ENCODE data around the gene CSF3R.

CSF3R gene

DNA sequence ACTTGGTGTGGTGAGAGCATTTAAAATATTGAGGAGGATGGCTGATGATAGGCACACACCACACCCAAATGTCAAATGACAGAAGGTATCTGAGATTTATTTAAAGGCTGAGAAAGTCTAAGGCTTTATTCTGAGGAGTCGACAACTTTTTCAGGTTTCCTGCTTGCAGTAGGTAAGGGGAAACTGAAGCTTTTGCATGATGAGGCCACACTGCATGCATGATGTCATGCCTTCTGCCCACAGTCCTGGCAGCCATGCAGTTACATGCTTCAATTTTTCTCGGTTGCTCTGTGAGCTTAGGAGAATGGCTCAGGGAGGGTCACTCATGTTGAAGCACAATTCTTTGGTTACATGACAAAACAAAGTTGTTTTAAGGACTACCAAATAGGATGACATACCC, 39.4 kb downstream of the CSF3R start:
- in situ Hi-C loops (cut with MboI; ENCODE audit: low sequenced_read_pairs, unreplicated experiment) = no loop called here
- TF ChIP-seq, protein P1, sequence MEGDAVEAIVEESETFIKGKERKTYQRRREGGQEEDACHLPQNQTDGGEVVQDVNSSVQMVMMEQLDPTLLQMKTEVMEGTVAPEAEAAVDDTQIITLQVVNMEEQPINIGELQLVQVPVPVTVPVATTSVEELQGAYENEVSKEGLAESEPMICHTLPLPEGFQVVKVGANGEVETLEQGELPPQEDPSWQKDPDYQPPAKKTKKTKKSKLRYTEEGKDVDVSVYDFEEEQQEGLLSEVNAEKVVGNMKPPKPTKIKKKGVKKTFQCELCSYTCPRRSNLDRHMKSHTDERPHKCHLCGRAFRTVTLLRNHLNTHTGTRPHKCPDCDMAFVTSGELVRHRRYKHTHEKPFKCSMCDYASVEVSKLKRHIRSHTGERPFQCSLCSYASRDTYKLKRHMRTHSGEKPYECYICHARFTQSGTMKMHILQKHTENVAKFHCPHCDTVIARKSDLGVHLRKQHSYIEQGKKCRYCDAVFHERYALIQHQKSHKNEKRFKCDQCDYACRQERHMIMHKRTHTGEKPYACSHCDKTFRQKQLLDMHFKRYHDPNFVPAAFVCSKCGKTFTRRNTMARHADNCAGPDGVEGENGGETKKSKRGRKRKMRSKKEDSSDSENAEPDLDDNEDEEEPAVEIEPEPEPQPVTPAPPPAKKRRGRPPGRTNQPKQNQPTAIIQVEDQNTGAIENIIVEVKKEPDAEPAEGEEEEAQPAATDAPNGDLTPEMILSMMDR (IDR thresholded peaks at IDR 0.05; ENCODE audit: borderline replicate concordance, control extremely low read depth, extremely low read depth, insufficient read depth, missing control alignments) = no peak
- DNase-seq (ENCODE audit: low spot score) = no peak

DNA sequence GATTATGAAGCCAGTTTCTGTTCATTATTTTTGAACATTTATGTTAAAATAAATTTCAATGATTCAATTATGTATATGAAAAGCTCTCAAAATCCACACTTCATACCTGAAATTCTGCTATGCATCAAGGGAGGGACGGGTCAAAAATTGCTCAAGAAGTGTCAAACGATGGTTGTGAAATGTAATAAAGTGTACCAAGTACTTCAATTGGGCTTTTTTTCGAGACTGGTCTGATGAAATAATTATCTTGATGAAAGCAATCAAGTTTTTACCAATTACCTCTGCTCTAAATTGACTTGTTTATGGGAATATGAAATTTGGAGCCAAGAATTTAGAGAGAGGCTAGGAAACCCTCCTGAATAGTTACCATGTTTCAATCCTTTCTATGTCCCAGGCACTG, 40.4 kb downstream of the CSF3R start:
- DNase-seq (ENCODE audit: low spot score) = no peak
- TF ChIP-seq, protein P1 (IDR thresholded peaks at IDR 0.05; ENCODE audit: borderline replicate concordance, control extremely low read depth, extremely low read depth, insufficient read depth, missing control alignments) = no peak
- in situ Hi-C loops (cut with MboI; ENCODE audit: low sequenced_read_pairs, unreplicated experiment) = no loop called here

DNA sequence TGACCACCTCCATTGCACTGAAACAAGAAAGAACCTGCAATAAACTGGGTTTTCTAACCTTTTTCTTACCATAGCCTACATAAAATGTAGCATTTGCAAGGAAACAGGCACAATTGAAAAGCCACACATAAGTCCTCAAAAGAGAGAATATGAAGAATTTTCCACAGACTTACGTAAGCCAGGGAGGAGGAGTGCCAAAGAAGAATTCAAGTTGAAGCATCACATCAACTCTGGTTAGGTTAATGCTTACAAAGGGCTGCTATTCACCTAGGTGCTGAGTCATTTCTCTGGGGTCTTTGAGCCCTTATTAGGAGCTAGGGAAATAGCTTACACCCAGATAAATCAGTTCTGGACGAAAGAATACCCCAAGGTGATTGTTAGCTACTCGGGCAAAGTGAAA, 42.1 kb downstream of the CSF3R start:
- in situ Hi-C loops (cut with MboI; ENCODE audit: low sequenced_read_pairs, unreplicated experiment) = no loop called here
- TF ChIP-seq, protein P1 (IDR thresholded peaks at IDR 0.05; ENCODE audit: borderline replicate concordance, control extremely low read depth, extremely low read depth, insufficient read depth, missing control alignments) = no peak
- DNase-seq (ENCODE audit: low spot score) = no peak

DNA sequence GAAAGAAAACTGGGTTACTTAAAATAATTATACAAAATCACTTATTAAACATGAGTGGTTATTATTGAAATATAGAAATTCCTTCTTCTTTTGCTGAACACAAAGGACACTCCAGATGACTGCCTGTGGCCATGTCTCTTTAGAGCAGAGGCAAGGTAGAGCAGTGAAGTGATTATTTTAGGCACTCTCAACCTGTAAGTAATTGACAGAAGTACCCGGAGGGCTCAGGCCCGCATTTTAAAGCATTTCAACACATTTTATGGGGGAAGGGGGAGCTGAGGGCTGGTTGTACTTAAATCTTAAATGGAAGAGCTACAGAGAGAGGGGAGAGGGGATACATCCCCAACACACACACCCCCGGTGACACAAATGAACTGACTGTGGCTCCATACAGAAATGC, 42.7 kb downstream of the CSF3R start:
- TF ChIP-seq, protein P1 (IDR thresholded peaks at IDR 0.05; ENCODE audit: borderline replicate concordance, control extremely low read depth, extremely low read depth, insufficient read depth, missing control alignments) = no peak
- DNase-seq (ENCODE audit: low spot score) = no peak
- in situ Hi-C loops (cut with MboI; ENCODE audit: low sequenced_read_pairs, unreplicated experiment) = no loop called here

DNA sequence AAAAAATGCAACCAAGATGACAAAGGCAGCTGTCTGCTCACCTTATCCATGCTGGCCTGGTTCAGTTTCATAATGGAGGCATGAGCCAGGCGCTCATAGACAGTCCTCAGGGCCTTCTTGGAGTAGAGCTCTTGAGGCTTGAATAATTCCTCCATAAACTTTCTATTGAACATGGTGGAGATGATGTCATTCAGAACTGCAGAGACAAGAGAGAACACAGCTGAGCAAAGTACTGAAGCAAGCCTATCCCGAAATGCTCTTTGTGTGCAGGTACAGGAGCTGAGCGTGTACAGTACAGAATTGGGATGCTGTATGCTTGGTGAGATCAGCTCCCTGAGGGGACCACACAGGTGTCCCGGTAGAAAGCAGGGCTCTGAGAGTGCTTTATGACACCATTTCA, 44.0 kb downstream of the CSF3R start:
- DNase-seq (ENCODE audit: low spot score) = no peak
- in situ Hi-C loops (cut with MboI; ENCODE audit: low sequenced_read_pairs, unreplicated experiment) = no loop called here
- TF ChIP-seq, protein P1 (IDR thresholded peaks at IDR 0.05; ENCODE audit: borderline replicate concordance, control extremely low read depth, extremely low read depth, insufficient read depth, missing control alignments) = no peak

DNA sequence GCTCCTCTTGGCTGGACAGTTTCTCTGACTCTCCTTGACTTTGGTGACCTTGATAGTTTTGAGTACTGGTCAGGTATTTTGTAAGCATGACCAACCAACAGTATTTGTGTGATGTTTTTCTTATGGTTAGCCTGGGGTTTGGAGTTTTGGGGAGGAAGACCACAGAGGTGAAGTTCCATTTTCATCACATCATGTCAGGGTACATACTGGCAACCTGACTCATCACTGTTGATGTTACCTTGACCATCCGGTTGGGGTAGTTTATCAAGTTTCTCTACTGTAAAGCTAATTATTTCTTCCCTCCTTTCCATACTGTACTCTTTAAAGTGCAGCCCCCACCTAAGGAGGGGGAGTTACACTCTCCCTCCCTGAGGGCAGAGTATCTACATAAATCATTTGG, 45.9 kb downstream of the CSF3R start:
- in situ Hi-C loops (cut with MboI; ENCODE audit: low sequenced_read_pairs, unreplicated experiment) = no loop called here
- DNase-seq (ENCODE audit: low spot score) = no peak
- TF ChIP-seq, protein P1 (IDR thresholded peaks at IDR 0.05; ENCODE audit: borderline replicate concordance, control extremely low read depth, extremely low read depth, insufficient read depth, missing control alignments) = no peak

DNA sequence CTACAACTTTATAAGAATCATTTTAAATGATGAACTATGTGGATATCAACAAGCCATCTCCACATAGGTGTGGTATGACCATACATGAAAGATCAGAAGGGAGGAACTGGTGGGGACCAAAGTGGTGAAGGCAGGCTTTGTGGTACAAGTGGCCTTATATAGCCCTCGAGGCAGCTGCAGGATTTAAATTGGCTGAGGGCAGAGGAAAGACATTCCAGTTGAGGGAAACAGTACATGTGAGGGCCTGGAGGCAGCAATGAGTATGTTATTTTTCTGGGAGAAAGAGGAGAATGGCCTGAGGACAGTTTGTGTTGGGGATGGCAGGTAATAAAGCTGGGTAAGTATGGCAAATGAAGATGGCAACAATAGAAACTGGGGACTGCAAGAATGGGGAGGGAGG, 49.6 kb downstream of the CSF3R start:
- DNase-seq (ENCODE audit: low spot score) = no peak
- in situ Hi-C loops (cut with MboI; ENCODE audit: low sequenced_read_pairs, unreplicated experiment) = no loop called here
- TF ChIP-seq, protein P1 (IDR thresholded peaks at IDR 0.05; ENCODE audit: borderline replicate concordance, control extremely low read depth, extremely low read depth, insufficient read depth, missing control alignments) = no peak

Data from GM13976 (cell line).